ENCODE data around the gene GOLGA2. TPM values are rescaled to one million over a fixed set of nuclear protein-coding genes. Genes with fewer than 3 reads are reported as not detected.

The GOLGA2 gene
- total RNA-seq, 4 donors from 2014 or later, result 18.4 to 174 (median 89.9) TPM

DNA sequence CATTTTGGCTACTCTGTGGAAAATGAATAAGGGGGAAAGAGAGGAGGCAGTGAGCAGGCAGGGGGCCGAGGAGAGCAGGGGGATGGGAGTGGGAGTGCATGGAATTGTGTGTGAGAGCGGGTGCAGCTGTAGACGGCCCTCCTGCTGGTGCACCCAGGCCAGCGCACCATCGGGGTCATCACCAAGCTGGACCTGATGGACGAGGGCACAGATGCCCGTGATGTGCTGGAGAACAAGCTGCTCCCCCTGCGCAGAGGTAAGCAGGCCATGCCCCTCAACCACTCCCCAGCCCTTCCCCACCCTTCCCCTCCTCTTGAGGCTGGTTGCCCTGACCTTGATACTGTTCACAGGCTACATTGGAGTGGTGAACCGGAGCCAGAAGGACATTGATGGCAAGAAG, 56.0 kb downstream of the GOLGA2 start:
- Histone ChIP-seq H3K27me3 (no peaks in the 10 kb centered on the region), H3K4me1 (no peaks in the 10 kb centered on the region), H3K4me3 (no peak overlapping the region), H3K9me3 (no peaks in the 10 kb centered on the region), H3K36me3 (no peaks in the 10 kb centered on the region), H3K27ac (no peak overlapping the region)
- no peak for DNase-seq
- TF ChIP-seq, protein P1, sequence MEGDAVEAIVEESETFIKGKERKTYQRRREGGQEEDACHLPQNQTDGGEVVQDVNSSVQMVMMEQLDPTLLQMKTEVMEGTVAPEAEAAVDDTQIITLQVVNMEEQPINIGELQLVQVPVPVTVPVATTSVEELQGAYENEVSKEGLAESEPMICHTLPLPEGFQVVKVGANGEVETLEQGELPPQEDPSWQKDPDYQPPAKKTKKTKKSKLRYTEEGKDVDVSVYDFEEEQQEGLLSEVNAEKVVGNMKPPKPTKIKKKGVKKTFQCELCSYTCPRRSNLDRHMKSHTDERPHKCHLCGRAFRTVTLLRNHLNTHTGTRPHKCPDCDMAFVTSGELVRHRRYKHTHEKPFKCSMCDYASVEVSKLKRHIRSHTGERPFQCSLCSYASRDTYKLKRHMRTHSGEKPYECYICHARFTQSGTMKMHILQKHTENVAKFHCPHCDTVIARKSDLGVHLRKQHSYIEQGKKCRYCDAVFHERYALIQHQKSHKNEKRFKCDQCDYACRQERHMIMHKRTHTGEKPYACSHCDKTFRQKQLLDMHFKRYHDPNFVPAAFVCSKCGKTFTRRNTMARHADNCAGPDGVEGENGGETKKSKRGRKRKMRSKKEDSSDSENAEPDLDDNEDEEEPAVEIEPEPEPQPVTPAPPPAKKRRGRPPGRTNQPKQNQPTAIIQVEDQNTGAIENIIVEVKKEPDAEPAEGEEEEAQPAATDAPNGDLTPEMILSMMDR (IDR thresholded peaks at IDR 0.05), result no peak
- TF ChIP-seq POLR2A (IDR thresholded peaks at IDR 0.05), result no peak
- intact Hi-C loops (cut with DNase I; ENCODE audit: low total_unique reads), result no loop called here

GRCh38 chr9:128218518-128219389, 57.1 kb downstream of the GOLGA2 start:
- H3K4me1 ChIP-seq, result no peaks in the 10 kb centered on the region
- H3K36me3 ChIP-seq, result no peaks in the 10 kb centered on the region
- DNase-seq, result peak; percentile 94
- intact Hi-C loops (cut with DNase I; ENCODE audit: low total_unique reads), result no loop called here
- H3K4me3 ChIP-seq, result peak overlapping the region in 1 of 2 donors; percentile 22
- peak overlapping the region; percentile 29 to 42 for H3K27ac ChIP-seq
- H3K9me3 ChIP-seq, result no peaks in the 10 kb centered on the region
- H3K27me3 ChIP-seq, result no peaks in the 10 kb centered on the region
- TF ChIP-seq POLR2A (IDR thresholded peaks at IDR 0.05), result peak in 1 of 2 donors; percentile 32
- TF ChIP-seq, protein P1 (IDR thresholded peaks at IDR 0.05), result peak in 1 of 4 experiments; percentile 9

GRCh38 chr9:128218172-128218517, 57.7 kb downstream of the GOLGA2 start:
- H3K27me3 ChIP-seq, result no peaks in the 10 kb centered on the region
- H3K9me3 ChIP-seq, result no peaks in the 10 kb centered on the region
- DNase-seq, result no peak
- H3K27ac ChIP-seq, result peak overlapping the region; percentile 29 to 42
- H3K4me1 ChIP-seq, result no peaks in the 10 kb centered on the region
- no peaks in the 10 kb centered on the region for H3K36me3 ChIP-seq
- TF ChIP-seq POLR2A (IDR thresholded peaks at IDR 0.05), result no peak
- TF ChIP-seq, protein P1 (IDR thresholded peaks at IDR 0.05), result no peak
- peak overlapping the region in 1 of 2 donors; percentile 22 for H3K4me3 ChIP-seq
- intact Hi-C loops (cut with DNase I; ENCODE audit: low total_unique reads), result no loop called here

- Histone ChIP-seq H3K36me3 (no peaks in the 10 kb centered on the region), H3K4me3 (no peak overlapping the region), H3K9me3 (no peaks in the 10 kb centered on the region), H3K4me1 (no peaks in the 10 kb centered on the region), H3K27me3 (no peaks in the 10 kb centered on the region), H3K27ac (peak overlapping the region in 1 of 2 donors; percentile 76)
- intact Hi-C loops (cut with DNase I; ENCODE audit: low total_unique reads), result no loop called here
- TF ChIP-seq POLR2A (IDR thresholded peaks at IDR 0.05), result no peak
- TF ChIP-seq, protein P1 (IDR thresholded peaks at IDR 0.05), result no peak
- DNase-seq, result no peak
Observed at GRCh38 chr9:128216781-128217553, 58.8 kb downstream of the GOLGA2 start.
